Mucosa of stomach (tissue), 1 donor: Measurements from ENCODE around the gene SPCS3.
"Not testable (repeated sequence)": the region's sequence is repeated elsewhere in the genome, so short reads cannot be mapped to it uniquely, and the experiment has no call there.

Source experiments
- H3K27me3 ChIP-seq: one replicate; pipeline ENCODE4 v1.7.0; 2013; ENCODE audit warnings: mild to moderate bottlenecking, low read length; ENCODE audit not compliant: control insufficient read depth, insufficient read depth
- H3K36me3 ChIP-seq: one replicate; pipeline ENCODE4 v1.7.0; 2013; ENCODE audit warnings: low read length; ENCODE audit not compliant: control insufficient read depth, insufficient read depth
- H3K4me1 ChIP-seq: one replicate; pipeline ENCODE4 v1.7.0; 2013; ENCODE audit warnings: mild to moderate bottlenecking, low read length; ENCODE audit not compliant: control insufficient read depth, insufficient read depth
- H3K4me3 ChIP-seq: one replicate; pipeline ENCODE4 v1.7.0; 2013; ENCODE audit warnings: low read length
- H3K9ac ChIP-seq: one replicate; pipeline ENCODE4 v1.7.0; 2013; ENCODE audit warnings: mild to moderate bottlenecking, low read length, moderate library complexity
- H3K9me3 ChIP-seq: one replicate; pipeline ENCODE4 v1.7.0; 2013; ENCODE audit warnings: mild to moderate bottlenecking, low read length, moderate library complexity; ENCODE audit not compliant: control insufficient read depth
- donor health status: Pancreatic carcinoma.

The SPCS3 gene

GRCh38 chr4:176307666-176307930 is 12.2 kb upstream of the SPCS3 start:
- no peaks in the 10 kb centered on the region for H3K9me3 ChIP-seq
- no peak overlapping the region for H3K9ac ChIP-seq
- no peaks in the 10 kb centered on the region for H3K27me3 ChIP-seq
- H3K4me1 ChIP-seq: peaks cover 3% of the 10 kb centered on the region
- no peaks in the 10 kb centered on the region for H3K36me3 ChIP-seq
- no peak overlapping the region for H3K4me3 ChIP-seq

- Histone ChIP-seq H3K27me3 (no peaks in the 10 kb centered on the region), H3K9me3 (no peaks in the 10 kb centered on the region), H3K4me3 (no peak overlapping the region), H3K9ac (no peak overlapping the region), H3K4me1 (no peaks in the 10 kb centered on the region), H3K36me3 (no peaks in the 10 kb centered on the region)
These were observed 11.3 kb upstream of the SPCS3 start for GRCh38 chr4:176308441-176308840.

DNA sequence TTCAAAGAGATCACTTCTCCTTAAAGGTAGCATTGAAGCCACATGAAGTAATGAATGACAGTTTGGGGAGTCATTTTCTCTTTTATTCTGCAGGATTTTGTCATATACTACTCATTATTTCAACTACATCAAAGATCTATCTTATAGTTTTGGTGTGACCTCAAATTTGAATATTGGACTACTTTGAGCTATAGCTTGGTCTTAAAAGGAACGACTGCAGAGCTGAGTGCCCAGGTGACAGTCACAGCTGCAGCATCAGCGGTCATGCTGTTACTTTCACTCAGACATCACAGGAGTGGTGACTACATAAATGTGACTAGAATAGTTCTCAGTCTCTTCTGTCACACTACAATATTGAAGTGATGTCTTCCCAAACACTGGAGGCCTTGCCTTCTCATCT is 10.7 kb upstream of the SPCS3 start:
- H3K36me3 ChIP-seq: no peaks in the 10 kb centered on the region
- H3K4me1 ChIP-seq: no peaks in the 10 kb centered on the region
- no peaks in the 10 kb centered on the region for H3K9me3 ChIP-seq
- H3K27me3 ChIP-seq: no peaks in the 10 kb centered on the region
- H3K4me3 ChIP-seq: no peak overlapping the region
- H3K9ac ChIP-seq: no peak overlapping the region

- H3K4me3 ChIP-seq: no peak overlapping the region
- no peaks in the 10 kb centered on the region for H3K36me3 ChIP-seq
- H3K4me1 ChIP-seq: no peaks in the 10 kb centered on the region
- H3K9ac ChIP-seq: no peak overlapping the region
- no peaks in the 10 kb centered on the region for H3K27me3 ChIP-seq
- no peaks in the 10 kb centered on the region for H3K9me3 ChIP-seq
These were observed 10.0 kb upstream of the SPCS3 start for GRCh38 chr4:176309772-176310171.

DNA sequence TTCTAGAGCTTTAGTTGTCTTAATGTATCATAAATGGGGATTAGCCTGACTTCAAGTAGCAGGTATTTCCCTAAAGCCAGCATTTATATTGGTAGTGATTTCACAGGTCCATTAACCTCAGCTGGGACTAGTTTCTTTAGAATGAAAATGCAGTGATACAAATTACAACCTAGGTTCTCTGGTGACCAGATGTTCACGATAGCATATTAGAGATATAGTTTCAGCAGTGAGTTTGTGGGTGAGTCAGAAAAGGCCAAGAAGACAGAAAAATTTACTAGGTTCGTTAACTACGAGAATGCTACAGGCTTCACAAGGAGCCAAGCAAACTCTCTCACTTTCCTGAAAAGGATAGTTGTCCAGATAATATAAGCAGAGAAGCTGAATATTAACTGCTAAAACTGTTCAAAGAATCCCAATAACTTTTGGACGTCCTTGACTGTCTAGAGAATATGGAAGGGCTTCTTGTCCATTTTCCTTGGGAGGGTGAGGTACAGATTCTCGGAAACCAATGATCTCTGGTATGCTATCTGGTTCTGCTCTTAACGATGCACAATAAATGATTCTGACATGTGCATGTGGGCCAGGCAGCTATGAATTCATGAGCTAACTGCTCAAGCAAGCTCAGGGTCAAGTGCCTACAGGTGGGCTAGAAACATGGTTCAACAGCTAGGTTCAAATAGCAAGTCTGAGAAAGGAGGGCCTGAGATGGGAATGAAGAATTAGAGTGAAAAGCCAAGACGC is 6.0 kb upstream of the SPCS3 start:
- Histone ChIP-seq H3K27me3 (no peaks in the 10 kb centered on the region), H3K36me3 (no peaks in the 10 kb centered on the region), H3K9me3 (no peaks in the 10 kb centered on the region), H3K4me1 (no peaks in the 10 kb centered on the region), H3K4me3 (no peak overlapping the region), H3K9ac (no peak overlapping the region)

DNA sequence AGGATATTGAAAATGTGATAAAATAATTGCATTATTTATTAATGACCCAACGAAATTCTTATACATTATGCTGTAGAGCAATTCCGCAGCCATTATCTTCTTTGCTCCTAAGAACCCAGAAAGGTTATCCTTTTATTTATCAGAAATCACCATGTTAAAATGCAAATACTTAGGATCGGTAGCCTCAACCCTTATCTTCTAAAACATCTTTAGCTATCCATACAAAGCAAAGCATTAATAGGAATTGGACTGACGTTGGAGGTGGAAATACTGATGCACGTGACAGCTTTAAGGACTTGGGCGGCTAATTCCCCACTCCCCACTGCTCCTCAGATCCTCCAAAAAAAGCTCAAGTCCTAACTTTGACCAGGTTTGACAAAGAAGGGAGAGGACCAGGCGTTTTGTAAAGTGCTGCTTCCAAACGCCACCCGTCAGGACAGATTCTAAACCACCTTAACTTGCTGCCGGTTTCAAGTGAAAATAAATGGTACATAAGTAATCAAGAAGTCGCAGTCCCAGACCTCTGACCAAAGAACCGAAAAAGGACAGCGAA is 539 bp upstream of the SPCS3 start:
- Histone ChIP-seq H3K36me3 (no peaks in the 10 kb centered on the region), H3K9ac (peak overlapping the region; percentile 95), H3K4me1 (no peaks in the 10 kb centered on the region)

DNA sequence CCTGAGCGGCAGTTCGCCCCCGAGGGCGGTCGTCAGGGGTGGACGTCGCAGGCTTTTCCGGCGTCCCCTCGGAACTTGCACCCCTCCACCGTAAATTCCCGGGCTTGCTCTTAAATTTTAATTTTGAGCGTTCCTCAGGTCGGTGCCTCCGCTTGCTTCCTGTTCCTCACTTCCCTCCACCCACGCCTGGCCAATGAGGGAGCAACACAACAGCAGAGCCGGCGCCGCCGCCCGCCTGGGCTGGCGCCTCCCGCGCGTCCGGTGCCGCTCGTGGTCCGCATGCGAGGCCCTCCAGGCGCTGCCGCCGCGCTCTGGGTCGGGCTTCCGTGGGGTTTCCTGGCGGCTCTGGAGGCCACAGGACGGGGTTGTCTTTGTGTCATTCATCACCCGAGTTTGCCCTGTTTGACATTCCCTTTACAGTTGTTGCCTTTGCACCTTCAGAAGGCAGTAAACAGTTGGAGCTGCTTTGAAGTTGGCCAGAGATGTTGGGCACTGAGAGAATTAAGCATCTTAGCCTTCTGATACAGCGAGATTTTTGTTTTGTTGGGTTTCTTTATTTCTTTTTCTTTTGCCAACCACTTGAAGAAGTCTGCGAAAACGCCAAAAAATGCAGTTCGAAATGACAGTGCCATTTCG is 692 bp downstream of the SPCS3 start:
- no peaks in the 10 kb centered on the region for H3K9me3 ChIP-seq
- no peaks in the 10 kb centered on the region for H3K36me3 ChIP-seq
- peak overlapping the region; percentile 68 for H3K4me3 ChIP-seq
- H3K9ac ChIP-seq: peak overlapping the region; percentile 95
- no peaks in the 10 kb centered on the region for H3K27me3 ChIP-seq
- no peaks in the 10 kb centered on the region for H3K4me1 ChIP-seq

More for the DNA sequence above, 539 bp upstream of the SPCS3 start:
- no peaks in the 10 kb centered on the region for H3K9me3 ChIP-seq
- H3K4me3 ChIP-seq: peak overlapping the region; percentile 68
- H3K27me3 ChIP-seq: no peaks in the 10 kb centered on the region

DNA sequence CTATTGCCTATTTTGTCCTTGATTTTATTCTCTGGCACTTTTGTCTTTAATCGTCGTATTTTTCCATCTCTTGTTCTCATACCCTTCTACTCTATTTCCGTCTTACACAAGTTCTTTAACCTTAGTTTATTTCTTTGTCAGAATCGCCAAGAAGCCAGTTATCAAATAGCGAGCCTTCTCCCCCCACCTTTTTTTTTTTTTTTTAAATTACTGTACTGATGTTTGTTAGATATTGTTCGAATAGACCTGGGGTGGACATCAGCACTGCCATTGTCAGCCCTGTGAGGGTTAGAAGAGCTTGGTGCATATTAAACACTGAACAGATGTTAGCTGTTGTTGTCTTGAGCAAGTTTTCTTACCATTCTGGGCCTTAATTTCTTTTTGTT is 1.2 kb downstream of the SPCS3 start:
- no peaks in the 10 kb centered on the region for H3K27me3 ChIP-seq
- peak overlapping the region; percentile 68 for H3K4me3 ChIP-seq
- peak overlapping the region; percentile 95 for H3K9ac ChIP-seq
- no peaks in the 10 kb centered on the region for H3K4me1 ChIP-seq
- H3K9me3 ChIP-seq: no peaks in the 10 kb centered on the region
- no peaks in the 10 kb centered on the region for H3K36me3 ChIP-seq

DNA sequence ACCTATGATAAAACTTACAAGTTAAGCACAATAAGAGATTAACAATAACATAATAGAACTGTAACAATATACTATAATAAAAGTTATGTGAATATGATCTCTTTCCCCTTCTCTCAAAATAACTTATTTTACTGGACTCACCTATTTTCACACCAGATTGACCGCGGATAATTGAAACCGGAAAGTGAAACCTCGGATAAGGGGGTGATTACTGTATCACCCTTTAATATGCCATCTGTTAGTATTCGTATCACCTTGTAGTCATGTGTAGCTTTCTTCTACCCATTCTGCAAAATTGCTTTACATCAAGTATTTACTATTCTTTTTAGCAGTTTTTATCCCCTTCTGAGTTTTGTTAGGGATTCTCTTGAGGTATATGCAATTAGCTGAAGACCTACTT is 1.8 kb downstream of the SPCS3 start:
- no peaks in the 10 kb centered on the region for H3K9me3 ChIP-seq
- H3K4me3 ChIP-seq: peak overlapping the region; percentile 7
- H3K27me3 ChIP-seq: no peaks in the 10 kb centered on the region
- peak overlapping the region; percentile 95 for H3K9ac ChIP-seq
- H3K4me1 ChIP-seq: no peaks in the 10 kb centered on the region
- no peaks in the 10 kb centered on the region for H3K36me3 ChIP-seq

DNA sequence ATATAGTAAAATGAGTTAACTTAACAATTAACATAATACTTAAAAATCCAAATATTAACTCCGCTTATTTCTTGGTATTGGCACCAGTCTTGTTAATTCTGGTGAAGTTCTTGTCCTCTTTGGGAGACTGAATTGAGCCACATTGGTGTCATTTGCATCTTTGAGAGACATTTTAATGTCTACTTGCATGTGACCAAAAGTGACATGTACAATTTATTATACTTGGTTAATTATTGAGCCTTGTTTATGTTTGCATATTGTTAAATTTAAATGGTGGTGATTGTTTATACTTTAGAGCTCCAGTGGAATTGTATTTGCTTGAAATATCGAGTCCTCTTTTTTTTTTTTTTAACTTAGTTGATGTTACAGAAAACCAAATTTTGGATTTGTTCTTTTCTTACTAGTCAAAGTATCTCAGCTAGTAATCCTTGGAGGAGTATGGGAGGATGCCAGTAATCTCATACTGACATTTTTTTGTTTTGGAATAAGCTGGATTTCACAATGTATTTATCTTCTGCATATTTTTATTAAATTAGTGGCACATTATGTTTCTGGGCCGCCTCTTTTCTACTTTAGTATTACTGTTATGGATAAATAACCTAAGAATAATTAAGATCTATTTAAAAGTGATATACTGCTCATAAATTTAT is 3.9 kb downstream of the SPCS3 start:
- H3K36me3 ChIP-seq: no peaks in the 10 kb centered on the region
- H3K9ac ChIP-seq: no peak overlapping the region
- no peak overlapping the region for H3K4me3 ChIP-seq
- H3K4me1 ChIP-seq: no peaks in the 10 kb centered on the region
- H3K9me3 ChIP-seq: no peaks in the 10 kb centered on the region
- no peaks in the 10 kb centered on the region for H3K27me3 ChIP-seq

DNA sequence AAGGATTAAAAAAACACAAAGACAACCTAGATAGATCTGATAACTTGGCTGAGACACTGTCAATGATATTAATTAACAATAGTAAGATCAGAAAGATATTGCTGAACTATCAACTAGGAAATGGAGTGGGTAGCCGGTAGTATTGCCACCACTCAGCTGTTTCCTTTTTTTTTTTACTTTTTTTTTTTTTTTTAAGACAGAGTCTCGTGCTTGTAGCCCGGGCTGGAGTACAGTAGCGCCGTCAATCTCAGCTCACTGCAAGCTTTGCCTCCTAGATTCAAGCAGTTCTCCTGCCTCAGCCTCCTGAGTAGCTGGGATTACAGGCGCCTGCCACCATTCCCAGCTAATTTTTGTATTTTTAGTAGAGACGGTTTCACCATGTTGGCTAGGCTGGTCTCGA is 5.1 kb downstream of the SPCS3 start:
- not testable (repeated sequence) for H3K9ac ChIP-seq, H3K36me3 ChIP-seq, H3K9me3 ChIP-seq, H3K27me3 ChIP-seq, H3K4me3 ChIP-seq, H3K4me1 ChIP-seq

GRCh38 chr4:176333076-176333475 is 13.3 kb downstream of the SPCS3 start:
- H3K9me3 ChIP-seq: no peaks in the 10 kb centered on the region
- H3K9ac ChIP-seq: no peak overlapping the region
- no peak overlapping the region for H3K4me3 ChIP-seq
- H3K27me3 ChIP-seq: no peaks in the 10 kb centered on the region
- no peaks in the 10 kb centered on the region for H3K36me3 ChIP-seq
- no peaks in the 10 kb centered on the region for H3K4me1 ChIP-seq
